Tibial artery (tissue), 4 donors: ENCODE data around the gene TSPAN9.
A peak's percentile ranks its signal among the peaks of the same experiment; 100 is the strongest.

Experiments used
- DNase-seq, 2 donors: peaks; one replicate each; pipeline ENCODE4 v3.0.0-alpha.2; 2019
- H3K27ac ChIP-seq, 2 donors: fragments of 200-600 bp; sonication (generic) in 1 of 2; 1 replicate in 1 of 2; 2 replicates in 1 of 2; pipeline ENCODE4 v1.5.1; 2018 to 2019; ENCODE audit warnings: mild to moderate bottlenecking in 1 of 2
- H3K27me3 ChIP-seq, 2 donors: fragments of 200-600 bp; sonication (generic) in 1 of 2; one replicate each; pipeline versions ENCODE4 v1.5.1 to v1.6.0; 2016 to 2019
- H3K36me3 ChIP-seq, 3 donors: fragments of 200-600 bp; sonication (generic) in 2 of 3; one replicate each; pipeline ENCODE4 v1.5.1; 2016 to 2019; ENCODE audit warnings: mild to moderate bottlenecking in 2 of 3
- H3K4me1 ChIP-seq, 4 donors: fragments of 200-600 bp; sonication (generic) in 2 of 4; 1 replicate in 3 of 4; 2 replicates in 1 of 4; pipeline ENCODE4 v1.5.1; 2016 to 2019
- H3K4me3 ChIP-seq, 2 donors: fragments of 200-600 bp; sonication (generic) in 1 of 2; 1 replicate in 1 of 2; 2 replicates in 1 of 2; pipeline ENCODE4 v1.5.1; 2018 to 2019; ENCODE audit warnings: mild to moderate bottlenecking in 2 of 2
- H3K9me3 ChIP-seq, 3 donors: fragments of 200-600 bp; sonication (generic) in 1 of 3; one replicate each; pipeline ENCODE4 v1.5.1; 2016 to 2019
- intact Hi-C: fragments of 100-400 bp; cut with DNase I; formaldehyde crosslinking; loops from one replicate; pipeline ENCODE4 v1.15.0; 2023; ENCODE audit warnings: low total_unique reads
- TF ChIP-seq, protein P1 (sequence below), 2 experiments: fragments of 200-600 bp in 1 of 2; fragments of 450-650 bp in 1 of 2; IDR thresholded peaks; one replicate each; pipeline ENCODE4 v1.5.1; 2017 to 2019; ENCODE audit warnings: antibody characterized with exemption in 2 of 2, mild to moderate bottlenecking in 1 of 2, moderate library complexity in 1 of 2

TSPAN9 gene

GRCh38 chr12:3097836-3098235 lies 20.7 kb downstream of the TSPAN9 start:
- Histone ChIP-seq H3K36me3 (no peaks in the 10 kb centered on the region), H3K4me1 (peaks cover 0 to 52% (median 31%) of the 10 kb centered on the region in 4 donors), H3K27me3 (no peaks in the 10 kb centered on the region), H3K9me3 (no peaks in the 10 kb centered on the region), H3K4me3 (peak overlapping the region; percentile 39 to 49), H3K27ac (peak overlapping the region; percentile 87 to 88)
- DNase-seq, result no peak
- TF ChIP-seq, protein P1, sequence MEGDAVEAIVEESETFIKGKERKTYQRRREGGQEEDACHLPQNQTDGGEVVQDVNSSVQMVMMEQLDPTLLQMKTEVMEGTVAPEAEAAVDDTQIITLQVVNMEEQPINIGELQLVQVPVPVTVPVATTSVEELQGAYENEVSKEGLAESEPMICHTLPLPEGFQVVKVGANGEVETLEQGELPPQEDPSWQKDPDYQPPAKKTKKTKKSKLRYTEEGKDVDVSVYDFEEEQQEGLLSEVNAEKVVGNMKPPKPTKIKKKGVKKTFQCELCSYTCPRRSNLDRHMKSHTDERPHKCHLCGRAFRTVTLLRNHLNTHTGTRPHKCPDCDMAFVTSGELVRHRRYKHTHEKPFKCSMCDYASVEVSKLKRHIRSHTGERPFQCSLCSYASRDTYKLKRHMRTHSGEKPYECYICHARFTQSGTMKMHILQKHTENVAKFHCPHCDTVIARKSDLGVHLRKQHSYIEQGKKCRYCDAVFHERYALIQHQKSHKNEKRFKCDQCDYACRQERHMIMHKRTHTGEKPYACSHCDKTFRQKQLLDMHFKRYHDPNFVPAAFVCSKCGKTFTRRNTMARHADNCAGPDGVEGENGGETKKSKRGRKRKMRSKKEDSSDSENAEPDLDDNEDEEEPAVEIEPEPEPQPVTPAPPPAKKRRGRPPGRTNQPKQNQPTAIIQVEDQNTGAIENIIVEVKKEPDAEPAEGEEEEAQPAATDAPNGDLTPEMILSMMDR (IDR thresholded peaks at IDR 0.05), result no peak
- intact Hi-C loops, result no loop called here

DNA sequence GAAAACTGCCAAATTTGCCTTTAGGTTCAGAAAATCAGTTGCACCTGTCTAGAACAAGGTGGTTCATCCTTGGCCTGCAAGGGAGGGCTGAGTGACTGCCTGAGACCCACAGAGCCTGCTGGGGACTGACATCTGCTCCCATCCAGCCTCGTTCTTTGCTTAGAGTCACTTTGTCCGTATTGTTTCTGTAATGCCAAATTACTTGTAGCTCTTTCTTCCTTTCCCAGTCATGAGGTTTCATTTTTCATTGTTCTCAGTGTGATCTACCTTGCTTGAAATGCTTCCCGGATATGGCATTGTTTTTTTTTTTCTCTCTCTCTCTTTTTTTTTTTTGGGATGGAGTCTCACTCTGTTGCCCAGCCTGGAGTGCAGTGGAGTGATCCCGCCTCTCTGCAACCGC lies 21.3 kb downstream of the TSPAN9 start:
- H3K36me3 ChIP-seq, result no peaks in the 10 kb centered on the region
- intact Hi-C loops, result no loop called here
- peaks cover 0 to 58% (median 36%) of the 10 kb centered on the region in 4 donors for H3K4me1 ChIP-seq
- peak overlapping the region; percentile 87 to 88 for H3K27ac ChIP-seq
- no peak overlapping the region for H3K4me3 ChIP-seq
- no peaks in the 10 kb centered on the region for H3K9me3 ChIP-seq
- DNase-seq, result no peak
- TF ChIP-seq, protein P1 (IDR thresholded peaks at IDR 0.05), result no peak
- no peaks in the 10 kb centered on the region for H3K27me3 ChIP-seq

- H3K4me1 ChIP-seq, result peaks cover 0 to 65% (median 39%) of the 10 kb centered on the region in 4 donors
Observed at GRCh38 chr12:3099146-3099545, 22.0 kb downstream of the TSPAN9 start.

GRCh38 chr12:3101309-3102024 lies 24.3 kb downstream of the TSPAN9 start:
- no peaks in the 10 kb centered on the region for H3K9me3 ChIP-seq
- peaks cover 0 to 76% (median 47%) of the 10 kb centered on the region in 4 donors for H3K4me1 ChIP-seq
- TF ChIP-seq, protein P1 (IDR thresholded peaks at IDR 0.05), result no peak
- no peaks in the 10 kb centered on the region for H3K27me3 ChIP-seq
- no peaks in the 10 kb centered on the region for H3K36me3 ChIP-seq
- no peak for DNase-seq
- intact Hi-C loops, result no loop called here
- H3K27ac ChIP-seq, result peak overlapping the region; percentile 31 to 58
- H3K4me3 ChIP-seq, result no peak overlapping the region

More at GRCh38 chr12:3099146-3099545, 22.0 kb downstream of the TSPAN9 start:
- Histone ChIP-seq H3K27me3 (no peaks in the 10 kb centered on the region), H3K27ac (peak overlapping the region; percentile 87 to 88), H3K4me3 (no peak overlapping the region), H3K36me3 (no peaks in the 10 kb centered on the region), H3K9me3 (no peaks in the 10 kb centered on the region)
- intact Hi-C loops, result no loop called here
- TF ChIP-seq, protein P1 (IDR thresholded peaks at IDR 0.05), result no peak
- DNase-seq, result no peak

GRCh38 chr12:3102771-3103410 lies 25.7 kb downstream of the TSPAN9 start:
- Histone ChIP-seq H3K4me3 (no peak overlapping the region), H3K36me3 (no peaks in the 10 kb centered on the region), H3K4me1 (peaks cover 0 to 81% (median 46%) of the 10 kb centered on the region in 4 donors), H3K27me3 (no peaks in the 10 kb centered on the region), H3K27ac (peak overlapping the region; percentile 58 to 61), H3K9me3 (no peaks in the 10 kb centered on the region)
- DNase-seq, result no peak
- TF ChIP-seq, protein P1 (IDR thresholded peaks at IDR 0.05), result no peak
- intact Hi-C loops, result no loop called here
